Hepatocyte (in vitro differentiated cells): ENCODE measurements around the gene NKX1-2. TPM values are rescaled to one million over a fixed set of nuclear protein-coding genes. Genes with fewer than 3 reads are reported as not detected.

Experiments
- DNase-seq: peaks from one replicate; pipeline ENCODE4 v3.0.0-alpha.2; 2016; ENCODE audit warnings: low spot score
- H2AFZ ChIP-seq: fragments of 200-600 bp; sonication (generic); 2 replicates; pipeline ENCODE4 v1.6.0; 2016; ENCODE audit warnings: antibody characterized with exemption, mild to moderate bottlenecking
- H3K27ac ChIP-seq: fragments of 200-600 bp; sonication (generic); 2 replicates; pipeline ENCODE4 v1.5.1; 2016; ENCODE audit warnings: mild to moderate bottlenecking
- H3K27me3 ChIP-seq: fragments of 200-600 bp; sonication (generic); 2 replicates; pipeline ENCODE4 v1.6.1; 2016
- H3K36me3 ChIP-seq: fragments of 200-600 bp; sonication (generic); replicated peaks from 2 replicates; pipeline ENCODE4 v1.5.1; 2016; ENCODE audit warnings: low read depth; ENCODE audit not compliant: insufficient read depth
- H3K4me1 ChIP-seq: fragments of 200-600 bp; sonication (generic); 2 replicates; pipeline ENCODE4 v1.5.1; 2016; ENCODE audit warnings: mild to moderate bottlenecking, moderate library complexity; ENCODE audit not compliant: insufficient read depth
- H3K4me2 ChIP-seq: fragments of 200-600 bp; sonication (generic); 2 replicates; pipeline ENCODE4 v1.6.0; 2016
- H3K4me3 ChIP-seq: fragments of 200-600 bp; sonication (generic); 2 replicates; pipeline ENCODE4 v1.5.1; 2016; ENCODE audit warnings: mild to moderate bottlenecking
- H3K79me2 ChIP-seq: fragments of 200-600 bp; sonication (generic); 2 replicates; pipeline ENCODE4 v1.6.0; 2017; ENCODE audit warnings: mild to moderate bottlenecking
- H3K9me2 ChIP-seq: fragments of 200-600 bp; sonication (generic); replicated peaks from 2 replicates; pipeline ENCODE4 v1.6.0; 2017; ENCODE audit warnings: mild to moderate bottlenecking; ENCODE audit not compliant: insufficient read depth
- H3K9me3 ChIP-seq: fragments of 200-600 bp; sonication (generic); 2 replicates; pipeline ENCODE4 v1.5.1; 2016; ENCODE audit warnings: low read depth, mild to moderate bottlenecking
- H4K20me1 ChIP-seq: fragments of 200-600 bp; sonication (generic); 2 replicates; pipeline ENCODE4 v1.6.0; 2016; ENCODE audit warnings: mild to moderate bottlenecking; ENCODE audit not compliant: insufficient read depth, poor library complexity, severe bottlenecking
- EZH2 ChIP-seq: fragments of 200-600 bp; sonication (generic); IDR thresholded peaks from 2 replicates; pipeline ENCODE4 v1.6.1; 2016; ENCODE audit warnings: antibody characterized with exemption, mild to moderate bottlenecking, borderline replicate concordance
- EZH2phosphoT487 ChIP-seq: fragments of 200-600 bp; sonication (generic); IDR thresholded peaks from one replicate; pipeline ENCODE4 v1.6.1; 2018; ENCODE audit warnings: antibody characterized with exemption, mild to moderate bottlenecking, low read depth, moderate library complexity; ENCODE audit not compliant: unreplicated experiment, severe bottlenecking
- WGBS: methylation state at CpG from one replicate; pipeline ENCODE4 v1.1.6; 2016; ENCODE audit warnings: low lambda C conversion rate; ENCODE audit errors: missing lambda C conversion rate; 5-methylcytosine and 5-hydroxymethylcytosine counted together
- polyA plus RNA-seq: library from polyadenylated mRNA; unstranded; fragments of >200 nt; fragmentation: Nextera tagmentation; extraction: Ambion mirVana; gene quantifications from 2 replicates; pipeline ENCODE4 v1.2.1, GENCODE V29; 2016
- total RNA-seq: library from RNA; depleted of rRNA; stranded (reverse); fragments of >200 nt; gene quantifications from 2 replicates; pipeline ENCODE4 v1.2.3, GENCODE V29; 2014
- TF ChIP-seq, protein P1 (sequence below): fragments of 200-600 bp; sonication (generic); IDR thresholded peaks from 2 replicates; pipeline ENCODE4 v1.5.1; 2016; ENCODE audit warnings: antibody characterized with exemption, mild to moderate bottlenecking; ENCODE audit not compliant: poor library complexity

The NKX1-2 gene
- total and polyA plus RNA-seq, 2 experiments from 2014 or later: 0.22 to 2.0 TPM

DNA sequence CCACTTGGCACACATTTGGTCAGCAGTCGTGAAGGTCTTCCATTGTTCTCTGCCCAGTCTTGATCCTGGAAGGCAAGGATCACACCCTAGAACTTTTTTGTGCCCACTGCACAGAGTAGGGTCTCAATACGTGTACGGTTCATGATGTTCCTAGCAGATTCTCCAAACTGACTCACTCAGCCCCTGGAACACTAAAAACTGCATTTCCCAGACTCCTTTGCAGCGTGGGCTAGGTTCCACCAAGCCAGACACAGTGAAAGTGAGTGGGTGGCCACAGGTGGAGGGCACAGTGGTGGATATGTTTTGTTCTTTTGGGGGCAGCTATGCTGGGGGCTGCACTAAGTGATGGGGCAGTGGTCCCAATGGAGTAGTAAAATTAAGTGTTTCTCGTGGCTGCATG is 10.3 kb upstream of the NKX1-2 start:
- TF ChIP-seq, protein P1, sequence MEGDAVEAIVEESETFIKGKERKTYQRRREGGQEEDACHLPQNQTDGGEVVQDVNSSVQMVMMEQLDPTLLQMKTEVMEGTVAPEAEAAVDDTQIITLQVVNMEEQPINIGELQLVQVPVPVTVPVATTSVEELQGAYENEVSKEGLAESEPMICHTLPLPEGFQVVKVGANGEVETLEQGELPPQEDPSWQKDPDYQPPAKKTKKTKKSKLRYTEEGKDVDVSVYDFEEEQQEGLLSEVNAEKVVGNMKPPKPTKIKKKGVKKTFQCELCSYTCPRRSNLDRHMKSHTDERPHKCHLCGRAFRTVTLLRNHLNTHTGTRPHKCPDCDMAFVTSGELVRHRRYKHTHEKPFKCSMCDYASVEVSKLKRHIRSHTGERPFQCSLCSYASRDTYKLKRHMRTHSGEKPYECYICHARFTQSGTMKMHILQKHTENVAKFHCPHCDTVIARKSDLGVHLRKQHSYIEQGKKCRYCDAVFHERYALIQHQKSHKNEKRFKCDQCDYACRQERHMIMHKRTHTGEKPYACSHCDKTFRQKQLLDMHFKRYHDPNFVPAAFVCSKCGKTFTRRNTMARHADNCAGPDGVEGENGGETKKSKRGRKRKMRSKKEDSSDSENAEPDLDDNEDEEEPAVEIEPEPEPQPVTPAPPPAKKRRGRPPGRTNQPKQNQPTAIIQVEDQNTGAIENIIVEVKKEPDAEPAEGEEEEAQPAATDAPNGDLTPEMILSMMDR: no peak
- TF ChIP-seq EZH2 (no peak), EZH2phosphoT487 (no peak)
- no peak overlapping the region for H2AFZ ChIP-seq
- no peaks in the 10 kb centered on the region for H3K9me2 ChIP-seq
- peaks cover 13% of the 10 kb centered on the region for H3K27me3 ChIP-seq
- H3K4me3 ChIP-seq: no peak overlapping the region
- H4K20me1 ChIP-seq: no peaks in the 10 kb centered on the region
- H3K79me2 ChIP-seq: peaks cover 8% of the 10 kb centered on the region
- H3K4me2 ChIP-seq: no peak overlapping the region
- no peaks in the 10 kb centered on the region for H3K9me3 ChIP-seq
- DNase-seq: no peak
- WGBS: 87% methylated on average over 5 of the region's 5 CpGs
- H3K27ac ChIP-seq: no peak overlapping the region
- H3K36me3 ChIP-seq: no peaks in the 10 kb centered on the region
- H3K4me1 ChIP-seq: peaks cover under 1% of the 10 kb centered on the region

DNA sequence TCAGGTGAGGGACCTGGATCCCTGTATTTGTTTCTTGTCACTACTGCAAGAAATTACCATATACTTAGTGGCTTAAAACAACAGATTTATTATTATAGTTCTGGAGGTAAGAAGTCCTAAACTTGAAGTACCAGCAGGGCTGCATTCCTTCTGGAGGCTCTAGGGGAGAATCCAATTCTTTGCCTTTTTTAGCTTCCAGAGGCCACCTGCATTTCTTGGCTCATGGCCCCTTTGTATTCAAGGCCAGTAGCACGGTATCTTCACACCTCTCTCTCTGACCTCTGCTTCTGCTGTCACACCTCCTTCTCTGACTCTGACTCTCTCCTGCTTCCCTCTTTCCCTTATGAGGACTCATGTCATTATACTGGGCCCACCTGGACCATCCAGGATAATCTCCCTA is 9.6 kb upstream of the NKX1-2 start:
- H2AFZ ChIP-seq: no peak overlapping the region
- 76% methylated on average over 1 of the region's 1 CpG for WGBS
- peaks cover 8% of the 10 kb centered on the region for H3K79me2 ChIP-seq
- H3K27ac ChIP-seq: no peak overlapping the region
- no peaks in the 10 kb centered on the region for H4K20me1 ChIP-seq
- no peaks in the 10 kb centered on the region for H3K36me3 ChIP-seq
- no peak for DNase-seq
- no peak overlapping the region for H3K4me2 ChIP-seq
- no peaks in the 10 kb centered on the region for H3K9me3 ChIP-seq
- H3K4me1 ChIP-seq: no peaks in the 10 kb centered on the region
- TF ChIP-seq EZH2phosphoT487: no peak
- TF ChIP-seq, protein P1: no peak
- no peaks in the 10 kb centered on the region for H3K9me2 ChIP-seq
- no peak overlapping the region for H3K4me3 ChIP-seq
- peaks cover 19% of the 10 kb centered on the region for H3K27me3 ChIP-seq

DNA sequence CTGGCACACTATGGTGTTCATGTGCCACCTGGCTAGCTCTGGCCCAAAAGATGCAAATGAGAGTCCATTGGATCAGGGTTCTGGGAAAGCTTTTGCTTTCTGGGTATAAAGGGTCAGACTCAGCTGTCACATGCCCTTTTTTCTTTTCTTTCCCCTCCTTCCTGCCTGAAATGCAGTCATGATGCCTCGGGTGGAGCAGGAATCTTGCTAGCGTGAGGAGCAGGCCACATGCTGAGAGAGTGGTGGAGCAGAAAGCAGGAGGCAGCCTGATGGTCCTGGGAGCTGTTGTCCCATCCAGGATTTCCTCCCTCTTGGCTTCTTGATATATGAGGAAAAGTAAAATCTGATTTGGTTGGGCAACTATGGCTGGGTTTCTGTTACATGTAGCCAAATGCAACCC is 9.1 kb upstream of the NKX1-2 start:
- H2AFZ ChIP-seq: no peak overlapping the region
- DNase-seq: no peak

More for the DNA sequence above, 9.1 kb upstream of the NKX1-2 start:
- H3K4me3 ChIP-seq: no peak overlapping the region
- H3K79me2 ChIP-seq: peaks cover 8% of the 10 kb centered on the region
- WGBS: 61% methylated on average over 2 of the region's 2 CpGs
- no peak overlapping the region for H3K4me2 ChIP-seq
- H3K4me1 ChIP-seq: no peaks in the 10 kb centered on the region
- H3K9me2 ChIP-seq: no peaks in the 10 kb centered on the region
- TF ChIP-seq, protein P1: no peak
- TF ChIP-seq EZH2phosphoT487: no peak
- no peak for TF ChIP-seq EZH2
- H3K27me3 ChIP-seq: peaks cover 24% of the 10 kb centered on the region
- H4K20me1 ChIP-seq: no peaks in the 10 kb centered on the region
- H3K9me3 ChIP-seq: no peaks in the 10 kb centered on the region
- no peaks in the 10 kb centered on the region for H3K36me3 ChIP-seq
- H3K27ac ChIP-seq: no peak overlapping the region
